Retina (tissue), 1 donor: ENCODE data around the gene STAT5B.
"Not testable (repeated sequence)": the region's sequence is repeated elsewhere in the genome, so short reads cannot be mapped to it uniquely, and the experiment has no call there.

ENCODE experiments used
- DNase-seq: peaks from one replicate; pipeline ENCODE4 v3.0.0-alpha.2; 2016

Gene STAT5B

GRCh38 chr17:42276359-42276608 is at the start of gene STAT5B:
STAT5B (minus strand) TSS chr17:42276391; CDS start chr17:42232127, 44,264 bp downstream.
- no peak for DNase-seq

- no peak for DNase-seq
Observed at GRCh38 chr17:42325026-42325425, 48.8 kb upstream of the STAT5B start.

GRCh38 chr17:42323268-42323773 is 47.1 kb upstream of the STAT5B start:
- no peak for DNase-seq

GRCh38 chr17:42322382-42323267 is 46.4 kb upstream of the STAT5B start:
- peak; percentile 88 for DNase-seq

GRCh38 chr17:42321555-42321954 is 45.4 kb upstream of the STAT5B start:
- no peak for DNase-seq

GRCh38 chr17:42317967-42318366 is 41.8 kb upstream of the STAT5B start:
- not testable (repeated sequence) for DNase-seq

GRCh38 chr17:42317266-42317845 is 41.2 kb upstream of the STAT5B start:
- DNase-seq: no peak

- DNase-seq: no peak
Observed at GRCh38 chr17:42316755-42317154, 40.6 kb upstream of the STAT5B start.

- DNase-seq: no peak
Observed at GRCh38 chr17:42315402-42316156, 39.4 kb upstream of the STAT5B start.

GRCh38 chr17:42313773-42314566 is 37.8 kb upstream of the STAT5B start:
- DNase-seq: no peak

- no peak for DNase-seq
Observed at GRCh38 chr17:42313389-42313772, 37.2 kb upstream of the STAT5B start.

GRCh38 chr17:42312285-42313130 is 36.3 kb upstream of the STAT5B start:
- DNase-seq: peak; percentile 88

GRCh38 chr17:42312035-42312284 is 35.8 kb upstream of the STAT5B start:
- no peak for DNase-seq

- DNase-seq: peak; percentile 72
Observed at GRCh38 chr17:42311240-42312034, 35.2 kb upstream of the STAT5B start.

GRCh38 chr17:42310787-42311215 is 34.6 kb upstream of the STAT5B start:
- DNase-seq: no peak

GRCh38 chr17:42309986-42310786 is 34.0 kb upstream of the STAT5B start:
- no peak for DNase-seq

GRCh38 chr17:42309142-42309541 is 33.0 kb upstream of the STAT5B start:
- DNase-seq: no peak

GRCh38 chr17:42308446-42308845 is 32.3 kb upstream of the STAT5B start:
- DNase-seq: no peak

GRCh38 chr17:42307362-42307927 is 31.3 kb upstream of the STAT5B start:
- no peak for DNase-seq

- DNase-seq: no peak
Observed at GRCh38 chr17:42306385-42306667, 30.1 kb upstream of the STAT5B start.
